ENCODE measurements around the gene USP46.

- TF ChIP-seq, protein P1, sequence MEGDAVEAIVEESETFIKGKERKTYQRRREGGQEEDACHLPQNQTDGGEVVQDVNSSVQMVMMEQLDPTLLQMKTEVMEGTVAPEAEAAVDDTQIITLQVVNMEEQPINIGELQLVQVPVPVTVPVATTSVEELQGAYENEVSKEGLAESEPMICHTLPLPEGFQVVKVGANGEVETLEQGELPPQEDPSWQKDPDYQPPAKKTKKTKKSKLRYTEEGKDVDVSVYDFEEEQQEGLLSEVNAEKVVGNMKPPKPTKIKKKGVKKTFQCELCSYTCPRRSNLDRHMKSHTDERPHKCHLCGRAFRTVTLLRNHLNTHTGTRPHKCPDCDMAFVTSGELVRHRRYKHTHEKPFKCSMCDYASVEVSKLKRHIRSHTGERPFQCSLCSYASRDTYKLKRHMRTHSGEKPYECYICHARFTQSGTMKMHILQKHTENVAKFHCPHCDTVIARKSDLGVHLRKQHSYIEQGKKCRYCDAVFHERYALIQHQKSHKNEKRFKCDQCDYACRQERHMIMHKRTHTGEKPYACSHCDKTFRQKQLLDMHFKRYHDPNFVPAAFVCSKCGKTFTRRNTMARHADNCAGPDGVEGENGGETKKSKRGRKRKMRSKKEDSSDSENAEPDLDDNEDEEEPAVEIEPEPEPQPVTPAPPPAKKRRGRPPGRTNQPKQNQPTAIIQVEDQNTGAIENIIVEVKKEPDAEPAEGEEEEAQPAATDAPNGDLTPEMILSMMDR (conservative IDR thresholded peaks at IDR 0.05; ENCODE audit: low read depth, low read length) = no peak
- no peak for TF ChIP-seq SMC3 (IDR thresholded peaks at IDR 0.05; ENCODE audit: low read depth, low read length)
- no peak for TF ChIP-seq MAFK (IDR thresholded peaks at IDR 0.05; ENCODE audit: low read depth, low read length)
- TF ChIP-seq FOS (IDR thresholded peaks at IDR 0.05; ENCODE audit: low read depth, low read length) = no peak
- TF ChIP-seq POLR2A (IDR thresholded peaks at IDR 0.05; ENCODE audit: low read depth, low read length) = no peak
- TF ChIP-seq, protein P2, sequence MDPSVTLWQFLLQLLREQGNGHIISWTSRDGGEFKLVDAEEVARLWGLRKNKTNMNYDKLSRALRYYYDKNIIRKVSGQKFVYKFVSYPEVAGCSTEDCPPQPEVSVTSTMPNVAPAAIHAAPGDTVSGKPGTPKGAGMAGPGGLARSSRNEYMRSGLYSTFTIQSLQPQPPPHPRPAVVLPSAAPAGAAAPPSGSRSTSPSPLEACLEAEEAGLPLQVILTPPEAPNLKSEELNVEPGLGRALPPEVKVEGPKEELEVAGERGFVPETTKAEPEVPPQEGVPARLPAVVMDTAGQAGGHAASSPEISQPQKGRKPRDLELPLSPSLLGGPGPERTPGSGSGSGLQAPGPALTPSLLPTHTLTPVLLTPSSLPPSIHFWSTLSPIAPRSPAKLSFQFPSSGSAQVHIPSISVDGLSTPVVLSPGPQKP (IDR thresholded peaks at IDR 0.05; ENCODE audit: borderline replicate concordance, low read depth, low read length) = no peak
- TF ChIP-seq RAD21 (IDR thresholded peaks at IDR 0.05; ENCODE audit: low read length) = no peak
Observed at GRCh38 chr4:52573551-52573950, 85.5 kb downstream of the USP46 start.
